ENCODE results near the gene C9orf153.
"Not testable (repeated sequence)": the region's sequence is repeated elsewhere in the genome, so short reads cannot be mapped to it uniquely, and the experiment has no call there.

The C9orf153 gene

DNA sequence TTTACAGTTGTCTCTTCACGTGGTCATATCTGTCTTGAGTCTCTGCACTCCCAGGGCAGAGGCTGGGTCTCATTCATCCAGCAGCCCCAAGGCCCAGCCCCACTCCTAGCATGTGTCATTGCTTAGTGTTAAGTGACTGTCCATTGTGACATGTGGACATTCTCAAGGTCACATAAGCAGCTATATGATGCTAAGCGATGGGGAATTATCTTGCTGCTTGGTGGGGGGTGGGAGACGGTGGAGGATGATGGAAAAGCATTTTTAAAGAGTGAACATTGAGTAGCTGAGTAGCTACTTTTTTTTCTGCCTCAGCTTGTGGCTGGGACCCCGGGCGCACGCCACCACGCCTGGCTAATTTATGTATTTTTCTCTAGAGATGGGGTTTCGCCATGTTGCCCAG is at the start of gene C9orf153:
Gene C9orf153 (minus strand): TSS at position 101 of the 400 bp plus-strand sequence. CDS start 30,054 bp downstream, outside the sequence.
- no peak within 1 kb of the TSS for H3K27ac ChIP-seq
- TF ChIP-seq ZFX (IDR thresholded peaks at IDR 0.05), result no peak
- TF ChIP-seq, protein P1, sequence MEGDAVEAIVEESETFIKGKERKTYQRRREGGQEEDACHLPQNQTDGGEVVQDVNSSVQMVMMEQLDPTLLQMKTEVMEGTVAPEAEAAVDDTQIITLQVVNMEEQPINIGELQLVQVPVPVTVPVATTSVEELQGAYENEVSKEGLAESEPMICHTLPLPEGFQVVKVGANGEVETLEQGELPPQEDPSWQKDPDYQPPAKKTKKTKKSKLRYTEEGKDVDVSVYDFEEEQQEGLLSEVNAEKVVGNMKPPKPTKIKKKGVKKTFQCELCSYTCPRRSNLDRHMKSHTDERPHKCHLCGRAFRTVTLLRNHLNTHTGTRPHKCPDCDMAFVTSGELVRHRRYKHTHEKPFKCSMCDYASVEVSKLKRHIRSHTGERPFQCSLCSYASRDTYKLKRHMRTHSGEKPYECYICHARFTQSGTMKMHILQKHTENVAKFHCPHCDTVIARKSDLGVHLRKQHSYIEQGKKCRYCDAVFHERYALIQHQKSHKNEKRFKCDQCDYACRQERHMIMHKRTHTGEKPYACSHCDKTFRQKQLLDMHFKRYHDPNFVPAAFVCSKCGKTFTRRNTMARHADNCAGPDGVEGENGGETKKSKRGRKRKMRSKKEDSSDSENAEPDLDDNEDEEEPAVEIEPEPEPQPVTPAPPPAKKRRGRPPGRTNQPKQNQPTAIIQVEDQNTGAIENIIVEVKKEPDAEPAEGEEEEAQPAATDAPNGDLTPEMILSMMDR (conservative IDR thresholded peaks at IDR 0.05), result no peak

DNA sequence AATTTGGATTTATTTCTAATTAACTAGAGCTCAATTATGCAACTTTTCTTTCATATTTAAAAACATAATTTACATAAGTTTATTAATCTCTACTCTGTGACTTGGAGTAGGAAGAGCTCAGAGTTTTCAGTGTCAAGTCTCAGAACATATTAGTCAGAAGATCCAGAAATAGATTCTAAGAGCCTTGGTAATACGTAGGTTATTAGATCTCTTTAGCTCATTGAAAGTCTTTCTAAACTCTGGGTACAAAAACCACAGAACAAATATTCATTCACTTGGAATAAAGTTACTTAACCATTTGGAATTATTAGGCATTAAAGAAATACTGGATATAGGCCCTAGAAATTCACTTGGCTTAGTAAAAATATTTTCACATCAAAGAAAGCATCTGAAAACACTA is 49.2 kb upstream of the C9orf153 start:
- H3K27ac ChIP-seq, result no peak overlapping the region
- TF ChIP-seq ZFX (IDR thresholded peaks at IDR 0.05), result no peak
- TF ChIP-seq, protein P1 (conservative IDR thresholded peaks at IDR 0.05), result no peak

DNA sequence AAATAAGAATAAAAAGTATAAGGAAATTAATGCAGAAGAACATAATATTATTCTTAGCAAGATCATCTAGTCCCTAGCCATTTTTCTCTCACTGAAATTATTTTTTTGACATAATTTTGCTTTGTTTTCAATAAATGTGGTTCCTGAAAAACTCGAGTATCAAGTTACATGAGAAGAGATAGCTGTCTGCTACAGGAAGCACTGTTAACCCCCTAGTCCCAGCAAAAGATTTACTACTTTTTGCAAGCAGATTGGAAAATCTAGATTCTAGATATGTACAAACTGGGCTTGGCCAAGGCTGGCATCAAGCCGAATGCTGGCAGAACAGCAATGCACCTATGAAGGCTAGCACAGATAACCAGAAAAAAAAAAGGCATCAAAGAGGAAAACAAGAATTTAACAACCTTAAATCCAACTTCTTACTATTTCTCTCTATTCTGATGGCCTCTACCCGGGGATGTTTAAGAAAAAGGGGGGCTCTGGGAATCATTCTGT is 44.8 kb upstream of the C9orf153 start:
- H3K27ac ChIP-seq, result no peak overlapping the region
- TF ChIP-seq, protein P1 (conservative IDR thresholded peaks at IDR 0.05), result no peak
- no peak for TF ChIP-seq ZFX (IDR thresholded peaks at IDR 0.05)

GRCh38 chr9:86303316-86303975 is 44.0 kb upstream of the C9orf153 start:
- H3K27ac ChIP-seq, result no peak overlapping the region
- no peak for TF ChIP-seq ZFX (IDR thresholded peaks at IDR 0.05)
- TF ChIP-seq, protein P1 (conservative IDR thresholded peaks at IDR 0.05), result no peak

DNA sequence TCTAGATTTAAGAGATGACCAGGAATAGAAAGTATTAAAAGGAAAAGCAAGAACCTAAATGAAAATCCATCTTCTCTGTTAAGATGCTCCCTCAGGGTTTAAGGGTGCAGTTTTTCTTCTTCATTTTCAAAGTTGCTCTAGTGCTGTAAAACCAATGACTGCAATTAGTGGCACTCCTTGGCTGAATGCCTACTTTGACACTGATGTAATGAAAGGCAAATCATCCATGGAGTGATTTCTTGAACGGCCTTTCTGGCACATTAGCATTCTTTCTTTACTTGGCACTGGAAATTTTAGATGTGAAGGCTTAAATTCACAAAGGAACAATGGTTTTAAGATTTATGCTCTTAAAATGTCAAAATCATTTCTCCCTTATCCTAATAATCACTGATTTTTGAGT is 42.2 kb upstream of the C9orf153 start:
- no peak for TF ChIP-seq ZFX (IDR thresholded peaks at IDR 0.05)
- TF ChIP-seq, protein P1 (conservative IDR thresholded peaks at IDR 0.05), result no peak
- no peak overlapping the region for H3K27ac ChIP-seq

GRCh38 chr9:86300701-86301100 is 41.2 kb upstream of the C9orf153 start:
- H3K27ac ChIP-seq, result no peak overlapping the region
- no peak for TF ChIP-seq ZFX (IDR thresholded peaks at IDR 0.05)
- TF ChIP-seq, protein P1 (conservative IDR thresholded peaks at IDR 0.05), result no peak

- no peak for TF ChIP-seq ZFX (IDR thresholded peaks at IDR 0.05)
- TF ChIP-seq, protein P1 (conservative IDR thresholded peaks at IDR 0.05), result no peak
- no peak overlapping the region for H3K27ac ChIP-seq
Measured at GRCh38 chr9:86298873-86299272, 39.4 kb upstream of the C9orf153 start.

GRCh38 chr9:86290341-86290740 is 30.9 kb upstream of the C9orf153 start:
- H3K27ac ChIP-seq, result not testable (repeated sequence)
